Measurements from ENCODE around the gene MYH14. TPM values are rescaled to one million over a fixed set of nuclear protein-coding genes. Genes with fewer than 3 reads are reported as not detected.

Gene MYH14
- total and polyA plus RNA-seq, 2 of the 4 experiments (the other 2 are of a cell fraction), result not detected

DNA sequence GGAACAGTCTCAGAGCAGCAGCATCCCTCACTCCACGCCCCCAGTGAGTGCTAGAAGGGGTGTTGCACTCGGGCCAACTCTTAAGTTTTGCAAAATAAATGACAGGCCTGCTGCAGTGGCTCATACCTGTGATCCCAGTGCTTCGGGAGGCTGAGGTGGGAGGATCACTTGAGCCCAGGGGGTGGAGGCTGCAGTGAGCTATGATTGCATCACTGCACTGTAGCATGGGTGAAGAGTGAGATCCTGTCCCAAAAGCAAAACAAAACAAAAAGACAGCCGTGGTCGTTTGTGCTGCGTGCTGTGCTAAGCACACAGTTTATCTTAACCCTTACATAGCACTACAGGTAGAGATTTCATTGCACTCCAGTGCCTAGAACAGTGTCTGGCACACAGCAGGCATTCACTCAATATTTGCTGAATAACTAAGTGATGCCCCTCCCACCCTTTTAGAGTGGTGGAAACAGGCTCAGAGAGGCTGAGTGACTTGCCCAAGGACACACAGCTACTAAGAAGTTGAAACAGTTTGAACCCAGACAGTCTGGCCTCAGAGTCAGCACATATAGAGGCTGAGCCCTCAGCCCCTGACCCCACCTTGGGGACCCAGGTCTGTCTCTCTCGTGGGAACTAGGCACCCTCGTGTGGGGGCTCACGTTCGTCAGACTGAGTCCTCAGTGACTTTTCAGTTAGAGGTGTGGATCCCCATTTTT, 107.5 kb downstream of the MYH14 start:
- H3K18ac ChIP-seq (ENCODE audit: low read depth, low read length), result no peak overlapping the region
- H3K23ac ChIP-seq (ENCODE audit: low read depth, low read length), result no peak overlapping the region
- H3K27ac ChIP-seq (ENCODE audit: insufficient read depth, low read length), result no peak overlapping the region
- H3K4me3 ChIP-seq (ENCODE audit: insufficient read depth, low read depth, low read length), result no peak overlapping the region
- H4K8ac ChIP-seq (ENCODE audit: low read depth in 2 of 2, low read length in 2 of 2), result no peak overlapping the region
- H2AK9ac ChIP-seq (replicated peaks; ENCODE audit: low read depth, low read length, poor library complexity), result no peak overlapping the region
- H2BK5ac ChIP-seq (ENCODE audit: low read depth, low read length, poor library complexity, severe bottlenecking), result no peak overlapping the region
- H3K79me1 ChIP-seq (ENCODE audit: low read depth in 1 of 2, low read length in 2 of 2), result no peaks in the 10 kb centered on the region
- no peak overlapping the region for H3K4ac ChIP-seq (ENCODE audit: low read depth, low read length)
- no peak for ATAC-seq (ENCODE audit: low read depth)
- no TSS peak for BruUV-seq (replicated peaks)
- H4K20me1 ChIP-seq (ENCODE audit: insufficient read depth, low read length), result no peaks in the 10 kb centered on the region
- no peaks in the 10 kb centered on the region for H3K9me1 ChIP-seq (ENCODE audit: insufficient read depth, low read length)
- H3K4me1 ChIP-seq (ENCODE audit: control insufficient read depth, insufficient read depth, low read length), result no peaks in the 10 kb centered on the region
- H3K9me3 ChIP-seq (ENCODE audit: control insufficient read depth, insufficient read depth, low read length), result peaks cover 3% of the 10 kb centered on the region; the same call in 1 of the 2 replicates
- dilution Hi-C loops (cut with HindIII; ENCODE audit: low sequenced_read_pairs, unreplicated experiment) (no loop called here), intact Hi-C loops (cut with micrococcal nuclease) (no loop called here), in situ Hi-C loops (cut with MboI; ENCODE audit: low sequenced_read_pairs) (no loop called here)
- no peak overlapping the region for H4K5ac ChIP-seq (ENCODE audit: low read depth, low read length)
- no peaks in the 10 kb centered on the region for H3K36me3 ChIP-seq (ENCODE audit: control insufficient read depth, insufficient read depth, low read length)
- no peak overlapping the region for H3K14ac ChIP-seq (replicated peaks; ENCODE audit: low read depth, low read length)
- ChIA-PET POLR2A (ENCODE audit: unreplicated experiment) (no interaction called here), CTCF (no interaction called here)
- no peak overlapping the region for H3K56ac ChIP-seq (ENCODE audit: extremely low read depth, insufficient read depth, low read length)
- H2BK120ac ChIP-seq (ENCODE audit: low read depth, low read length), result no peak overlapping the region
- H3K9ac ChIP-seq (ENCODE audit: low read depth, low read length), result no peak overlapping the region
- TF ChIP-seq, protein P1, sequence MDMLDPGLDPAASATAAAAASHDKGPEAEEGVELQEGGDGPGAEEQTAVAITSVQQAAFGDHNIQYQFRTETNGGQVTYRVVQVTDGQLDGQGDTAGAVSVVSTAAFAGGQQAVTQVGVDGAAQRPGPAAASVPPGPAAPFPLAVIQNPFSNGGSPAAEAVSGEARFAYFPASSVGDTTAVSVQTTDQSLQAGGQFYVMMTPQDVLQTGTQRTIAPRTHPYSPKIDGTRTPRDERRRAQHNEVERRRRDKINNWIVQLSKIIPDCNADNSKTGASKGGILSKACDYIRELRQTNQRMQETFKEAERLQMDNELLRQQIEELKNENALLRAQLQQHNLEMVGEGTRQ (IDR thresholded peaks at IDR 0.05; ENCODE audit: low read depth, low read length), result no peak
- TF ChIP-seq, protein P2, sequence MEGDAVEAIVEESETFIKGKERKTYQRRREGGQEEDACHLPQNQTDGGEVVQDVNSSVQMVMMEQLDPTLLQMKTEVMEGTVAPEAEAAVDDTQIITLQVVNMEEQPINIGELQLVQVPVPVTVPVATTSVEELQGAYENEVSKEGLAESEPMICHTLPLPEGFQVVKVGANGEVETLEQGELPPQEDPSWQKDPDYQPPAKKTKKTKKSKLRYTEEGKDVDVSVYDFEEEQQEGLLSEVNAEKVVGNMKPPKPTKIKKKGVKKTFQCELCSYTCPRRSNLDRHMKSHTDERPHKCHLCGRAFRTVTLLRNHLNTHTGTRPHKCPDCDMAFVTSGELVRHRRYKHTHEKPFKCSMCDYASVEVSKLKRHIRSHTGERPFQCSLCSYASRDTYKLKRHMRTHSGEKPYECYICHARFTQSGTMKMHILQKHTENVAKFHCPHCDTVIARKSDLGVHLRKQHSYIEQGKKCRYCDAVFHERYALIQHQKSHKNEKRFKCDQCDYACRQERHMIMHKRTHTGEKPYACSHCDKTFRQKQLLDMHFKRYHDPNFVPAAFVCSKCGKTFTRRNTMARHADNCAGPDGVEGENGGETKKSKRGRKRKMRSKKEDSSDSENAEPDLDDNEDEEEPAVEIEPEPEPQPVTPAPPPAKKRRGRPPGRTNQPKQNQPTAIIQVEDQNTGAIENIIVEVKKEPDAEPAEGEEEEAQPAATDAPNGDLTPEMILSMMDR (conservative IDR thresholded peaks at IDR 0.05; ENCODE audit: low read depth, low read length), result no peak
- TF ChIP-seq NFE2L2 (IDR thresholded peaks at IDR 0.05; ENCODE audit: low read depth, low read length), result no peak
- TF ChIP-seq, protein P3, sequence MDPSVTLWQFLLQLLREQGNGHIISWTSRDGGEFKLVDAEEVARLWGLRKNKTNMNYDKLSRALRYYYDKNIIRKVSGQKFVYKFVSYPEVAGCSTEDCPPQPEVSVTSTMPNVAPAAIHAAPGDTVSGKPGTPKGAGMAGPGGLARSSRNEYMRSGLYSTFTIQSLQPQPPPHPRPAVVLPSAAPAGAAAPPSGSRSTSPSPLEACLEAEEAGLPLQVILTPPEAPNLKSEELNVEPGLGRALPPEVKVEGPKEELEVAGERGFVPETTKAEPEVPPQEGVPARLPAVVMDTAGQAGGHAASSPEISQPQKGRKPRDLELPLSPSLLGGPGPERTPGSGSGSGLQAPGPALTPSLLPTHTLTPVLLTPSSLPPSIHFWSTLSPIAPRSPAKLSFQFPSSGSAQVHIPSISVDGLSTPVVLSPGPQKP (IDR thresholded peaks at IDR 0.05; ENCODE audit: borderline replicate concordance, low read depth, low read length), result no peak
- TF ChIP-seq MAZ (IDR thresholded peaks at IDR 0.05; ENCODE audit: borderline replicate concordance, low read depth, low read length), result no peak
- TF ChIP-seq CEBPB (IDR thresholded peaks at IDR 0.05; ENCODE audit: low read depth, low read length), result no peak
- TF ChIP-seq RCOR1 (IDR thresholded peaks at IDR 0.05; ENCODE audit: insufficient replicate concordance, low read length), result no peak
- H3K4me2 ChIP-seq (ENCODE audit: low read depth, low read length), result no peak overlapping the region
- H2AFZ ChIP-seq (replicated peaks; ENCODE audit: low read length, poor library complexity), result no peak overlapping the region
- no peak overlapping the region for H2AK5ac ChIP-seq (ENCODE audit: low read depth, low read length)
- no peak overlapping the region for H4K91ac ChIP-seq (ENCODE audit: insufficient read depth, low read depth, low read length)
- WGBS, 2 experiments (ENCODE audit: extremely low coverage in 2 of 2, insufficient read length in 1 of 2), result no CpG with 5 or more reads among the region's 10 CpGs
- no peak overlapping the region for H2BK20ac ChIP-seq (ENCODE audit: low read depth, low read length)
- peaks cover 37% of the 10 kb centered on the region for H3K27me3 ChIP-seq (ENCODE audit: control insufficient read depth, insufficient read depth, low read length)
- no peak for DNase-seq
- no peak overlapping the region for H2BK15ac ChIP-seq (ENCODE audit: low read depth, low read length)

Measured in IMR-90 (cell line).